Activated B cell treated with CpG ODN at 0.5 μM for 24 hours (primary cell): Measurements from ENCODE around the gene ZNF490. TPM values are rescaled to one million over a fixed set of nuclear protein-coding genes. Genes with fewer than 3 reads are reported as not detected.
"Not testable (repeated sequence)": the region's sequence is repeated elsewhere in the genome, so short reads cannot be mapped to it uniquely, and the experiment has no call there.

Source experiments
- ATAC-seq: fragments of 200-7000 bp; cut with Tn5 transposase; one replicate; pipeline ENCODE4 v1.10.0; 2021; ENCODE audit warnings: low read depth, mild to moderate bottlenecking, moderate library complexity
- CTCF ChIA-PET: fragments of 350-600 bp; sonication (Branson Sonifier 250); formaldehyde crosslinking; loops from one replicate; lab custom pipeline; 2021; ENCODE audit warnings: antibody characterized with exemption; lab: Charles Lee
- POLR2A ChIA-PET: fragments of 350-600 bp; sonication (Branson Sonifier 250); formaldehyde crosslinking; loops from one replicate; lab custom pipeline; 2021; ENCODE audit warnings: antibody characterized with exemption; lab: Charles Lee
- DNase-seq: peaks from one replicate; pipeline ENCODE4 v3.0.0; 2022
- H3K27ac Mint-ChIP-seq: one replicate; pipeline ENCODE4 v1.8.0; 2020; ENCODE audit warnings: mixed read lengths
- H3K27me3 Mint-ChIP-seq: one replicate; pipeline ENCODE4 v1.8.0; 2021; ENCODE audit warnings: mixed read lengths
- H3K36me3 Mint-ChIP-seq: one replicate; pipeline ENCODE4 v1.8.0; 2021; ENCODE audit warnings: low read depth, mixed read lengths
- H3K4me1 Mint-ChIP-seq: one replicate; pipeline ENCODE4 v1.8.0; 2021; ENCODE audit warnings: mixed read lengths
- H3K4me3 Mint-ChIP-seq: one replicate; pipeline ENCODE4 v1.8.0; 2020; ENCODE audit warnings: mild to moderate bottlenecking, mixed read lengths
- H3K9me3 Mint-ChIP-seq: one replicate; pipeline ENCODE4 v1.8.0; 2020; ENCODE audit warnings: mixed read lengths
- intact Hi-C: fragments of 100-400 bp; cut with micrococcal nuclease; formaldehyde crosslinking; loops from one replicate; pipeline ENCODE4 v1.15.1; 2024
- total RNA-seq: library from RNA; stranded (reverse); gene quantifications from 2 replicates; pipeline ENCODE4 v1.2.3, GENCODE V29; 2022
- TF ChIP-seq, protein P1 (sequence below): fragments of 200-600 bp; IDR thresholded peaks from one replicate; pipeline ENCODE4 v1.8.0; 2022; ENCODE audit warnings: antibody characterized with exemption, mild to moderate bottlenecking

ZNF490 gene
- total RNA-seq, 1 donor from 2014 or later = 15.6 TPM

DNA sequence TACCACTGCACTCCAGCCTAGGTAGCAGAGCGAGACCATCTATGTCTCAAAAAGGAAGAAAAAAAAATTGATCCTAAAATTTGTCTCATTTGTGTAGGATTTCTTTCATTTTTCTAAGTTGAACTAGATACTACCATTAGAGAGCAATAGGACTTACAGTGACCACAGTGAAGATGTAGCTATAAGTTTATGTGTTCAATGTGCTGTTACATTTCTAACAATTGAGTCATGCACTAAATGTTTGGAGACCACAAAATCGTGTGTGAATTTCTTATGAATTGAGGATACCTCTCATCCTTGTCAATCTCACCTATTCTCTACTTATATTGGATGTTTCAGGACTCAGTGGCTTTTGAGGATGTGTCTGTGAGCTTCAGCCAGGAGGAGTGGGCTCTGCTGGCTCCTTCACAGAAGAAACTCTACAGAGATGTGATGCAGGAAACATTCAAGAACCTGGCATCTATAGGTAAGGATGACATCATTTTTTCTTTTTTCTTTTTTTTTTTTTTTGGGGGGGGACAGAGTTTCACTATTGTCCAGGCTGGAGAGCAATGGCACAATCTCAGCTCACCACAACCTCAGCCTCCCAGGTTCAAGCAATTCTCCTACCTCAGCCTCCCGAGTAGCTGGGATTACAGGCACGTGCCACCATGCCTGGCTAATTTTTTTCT lies 12.9 kb upstream of the ZNF490 start:
- Mint-ChIP-seq H3K36me3 (peaks cover 48% of the 10 kb centered on the region), H3K4me1 (peaks cover 28% of the 10 kb centered on the region), H3K27ac (no peak overlapping the region), H3K9me3 (peaks cover 4% of the 10 kb centered on the region), H3K4me3 (no peak overlapping the region), H3K27me3 (no peaks in the 10 kb centered on the region)
- no peak for DNase-seq
- TF ChIP-seq, protein P1, sequence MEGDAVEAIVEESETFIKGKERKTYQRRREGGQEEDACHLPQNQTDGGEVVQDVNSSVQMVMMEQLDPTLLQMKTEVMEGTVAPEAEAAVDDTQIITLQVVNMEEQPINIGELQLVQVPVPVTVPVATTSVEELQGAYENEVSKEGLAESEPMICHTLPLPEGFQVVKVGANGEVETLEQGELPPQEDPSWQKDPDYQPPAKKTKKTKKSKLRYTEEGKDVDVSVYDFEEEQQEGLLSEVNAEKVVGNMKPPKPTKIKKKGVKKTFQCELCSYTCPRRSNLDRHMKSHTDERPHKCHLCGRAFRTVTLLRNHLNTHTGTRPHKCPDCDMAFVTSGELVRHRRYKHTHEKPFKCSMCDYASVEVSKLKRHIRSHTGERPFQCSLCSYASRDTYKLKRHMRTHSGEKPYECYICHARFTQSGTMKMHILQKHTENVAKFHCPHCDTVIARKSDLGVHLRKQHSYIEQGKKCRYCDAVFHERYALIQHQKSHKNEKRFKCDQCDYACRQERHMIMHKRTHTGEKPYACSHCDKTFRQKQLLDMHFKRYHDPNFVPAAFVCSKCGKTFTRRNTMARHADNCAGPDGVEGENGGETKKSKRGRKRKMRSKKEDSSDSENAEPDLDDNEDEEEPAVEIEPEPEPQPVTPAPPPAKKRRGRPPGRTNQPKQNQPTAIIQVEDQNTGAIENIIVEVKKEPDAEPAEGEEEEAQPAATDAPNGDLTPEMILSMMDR = no peak
- intact Hi-C loops = no loop called here
- no peak for ATAC-seq
- ChIA-PET POLR2A (interaction anchor here (0.7 to 1.5 kb wide), 6 partner anchors 10 to 69 kb away, joined by 4 to 11 read pairs (median 6); partner anchors contain the start of genes MAN2B1, ZNF490 and ZNF791), CTCF (interaction anchor here (1.2 kb wide), 1 partner anchor 16 kb away, joined by 3 read pairs; no protein-coding TSS in a partner anchor)

DNA sequence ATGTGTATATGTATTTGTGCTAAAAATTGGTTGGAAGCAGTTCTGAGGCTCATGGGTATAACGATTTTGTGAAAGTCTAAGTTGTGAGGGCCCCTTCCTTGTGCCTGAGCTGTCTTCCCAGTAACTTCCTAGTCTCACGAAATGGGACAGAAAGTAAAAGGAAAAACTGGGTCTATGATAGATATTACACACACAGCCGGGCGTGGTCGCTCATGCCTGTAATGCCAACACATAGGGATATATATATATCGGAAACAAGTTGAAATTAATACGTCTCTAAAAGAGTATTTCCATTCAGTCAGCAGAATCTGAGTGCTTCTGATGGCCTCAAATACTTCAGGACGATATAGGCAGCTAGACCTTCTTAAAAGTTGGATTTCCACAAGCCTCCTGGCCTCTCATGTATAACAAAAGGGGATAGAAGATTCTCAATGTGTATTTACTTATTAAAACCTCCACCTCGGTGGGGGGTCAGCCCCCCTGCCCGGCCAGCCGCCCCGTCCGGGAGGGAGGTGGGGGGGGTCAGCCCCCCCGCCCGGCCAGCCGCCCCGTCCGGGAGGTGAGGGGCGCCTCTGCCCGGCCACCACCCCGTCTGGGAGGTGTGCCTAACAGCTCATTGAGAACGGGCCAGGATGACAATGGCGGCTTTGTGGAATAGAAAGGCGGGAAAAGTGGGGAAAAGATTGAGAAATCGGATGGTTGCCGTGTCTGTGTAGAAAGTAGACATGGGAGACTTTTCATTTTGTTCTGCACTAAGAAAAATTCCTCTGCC lies 10.8 kb upstream of the ZNF490 start:
- H3K27me3 Mint-ChIP-seq, H3K27ac Mint-ChIP-seq, intact Hi-C loops, ATAC-seq, H3K4me3 Mint-ChIP-seq, H3K9me3 Mint-ChIP-seq, DNase-seq, CTCF ChIA-PET: not testable (repeated sequence)
- Mint-ChIP-seq H3K36me3 (peaks cover 34% of the 10 kb centered on the region), H3K4me1 (peaks cover 46% of the 10 kb centered on the region)
- POLR2A ChIA-PET = interaction anchor here (0.5 kb wide), 1 partner anchor 16 kb away, joined by 18 read pairs; no protein-coding TSS in a partner anchor

DNA sequence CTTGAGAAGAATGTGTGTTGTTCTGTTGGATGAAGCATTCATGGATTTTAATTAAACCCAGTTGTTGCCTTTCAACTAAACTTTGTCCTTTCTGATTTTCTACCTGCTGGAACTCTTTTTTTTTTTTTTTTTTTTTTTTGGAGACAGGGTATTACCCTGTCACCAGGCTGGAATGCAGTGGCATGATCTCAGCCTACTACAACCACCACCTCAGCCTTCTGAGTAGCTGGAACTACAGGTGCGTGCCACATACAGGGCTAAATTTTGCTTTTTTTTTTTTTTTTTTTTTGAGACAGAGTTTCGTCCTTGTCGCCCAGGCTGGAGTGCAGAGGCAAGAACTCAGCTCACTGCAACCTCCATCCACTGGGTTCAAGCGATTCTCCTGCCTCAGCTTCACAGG lies 7.0 kb upstream of the ZNF490 start:
- TF ChIP-seq, protein P1 = no peak
- Mint-ChIP-seq H3K4me1 (peaks cover 73% of the 10 kb centered on the region), H3K27ac (peak overlapping the region; percentile 12), H3K36me3 (peaks cover 29% of the 10 kb centered on the region), H3K4me3 (no peak overlapping the region), H3K27me3 (no peaks in the 10 kb centered on the region), H3K9me3 (no peaks in the 10 kb centered on the region)
- intact Hi-C loops = no loop called here
- CTCF ChIA-PET = interaction anchor here (1.3 kb wide), 1 partner anchor 10 kb away, joined by 3 read pairs; no protein-coding TSS in a partner anchor
- POLR2A ChIA-PET = interaction anchor here (0.6 to 0.7 kb wide), 3 partner anchors 26 to 253 kb away, joined by 3 to 5 read pairs (median 4); no protein-coding TSS in a partner anchor
- ATAC-seq (no peak), DNase-seq (no peak)

DNA sequence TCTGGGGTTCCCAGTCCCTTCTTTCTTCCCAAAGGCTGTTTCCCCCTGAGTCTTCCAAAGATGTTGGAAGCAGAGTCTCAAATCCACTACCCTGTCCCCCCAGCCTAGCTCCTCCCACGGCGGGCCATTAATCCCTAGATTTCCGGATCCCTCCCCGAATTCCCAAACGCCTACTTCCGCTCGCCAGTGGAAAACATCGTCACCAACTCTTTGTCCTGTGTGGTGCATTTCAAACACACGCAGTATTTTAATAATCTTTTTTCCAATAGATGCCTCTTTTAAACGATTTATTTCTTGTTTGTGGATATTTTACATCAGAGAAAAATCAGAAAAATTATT lies 717 bp upstream of the ZNF490 start:
- peak overlapping the region; percentile 100 for H3K4me3 Mint-ChIP-seq
- peaks cover 71% of the 10 kb centered on the region for H3K4me1 Mint-ChIP-seq
- TF ChIP-seq, protein P1 = no peak
- ChIA-PET CTCF (interaction anchor here (1.4 to 1.5 kb wide), 2 partner anchors 28 to 66 kb away, joined by 4 to 5 read pairs; no protein-coding TSS in a partner anchor), POLR2A (interaction anchor here (0.6 to 4.7 kb wide), 17 partner anchors 9 to 1039 kb away, joined by 3 to 74 read pairs (median 4); partner anchors contain the start of genes DHPS, JUNB, MAN2B1 and WDR83)
- peak overlapping the region; percentile 100 for H3K27ac Mint-ChIP-seq
- no peaks in the 10 kb centered on the region for H3K27me3 Mint-ChIP-seq
- peak; percentile 0 for ATAC-seq
- no peak for DNase-seq
- peaks cover 34% of the 10 kb centered on the region for H3K36me3 Mint-ChIP-seq
- H3K9me3 Mint-ChIP-seq = no peaks in the 10 kb centered on the region
- intact Hi-C loops = loop anchor here (5.0 kb wide), 3 partner anchors 111 to 874 kb away; partner anchors contain the start of genes JUNB, TNPO2 and ZNF823

DNA sequence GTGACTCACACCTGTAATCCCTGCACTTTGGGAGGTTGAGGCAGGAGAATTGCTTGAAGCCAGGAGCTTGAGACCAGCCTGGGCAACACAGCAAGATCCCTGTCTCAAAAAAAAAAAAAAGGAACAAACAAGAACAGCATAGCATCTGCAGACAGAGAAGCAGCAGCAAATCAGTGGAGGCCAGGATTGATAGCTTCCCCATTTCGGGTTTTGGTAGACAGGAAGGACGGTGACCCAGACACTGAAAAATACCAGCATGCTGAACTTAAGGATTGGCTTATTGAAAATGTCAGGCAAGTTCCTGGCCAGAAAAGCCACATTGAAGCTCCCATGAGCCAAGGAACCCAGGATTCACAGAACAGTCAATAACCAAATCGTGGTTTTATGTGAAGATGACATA lies 3.0 kb downstream of the ZNF490 start:
- ChIA-PET POLR2A (interaction anchor here (0.7 kb wide), 1 partner anchor 1304 kb away, joined by 3 read pairs; no protein-coding TSS in a partner anchor), CTCF (interaction anchor here (0.9 kb wide), 1 partner anchor 10 kb away, joined by 3 read pairs; no protein-coding TSS in a partner anchor)
- DNase-seq = no peak
- H3K27ac Mint-ChIP-seq = peak overlapping the region; percentile 41
- ATAC-seq = no peak
- H3K27me3 Mint-ChIP-seq = no peaks in the 10 kb centered on the region
- H3K9me3 Mint-ChIP-seq = no peaks in the 10 kb centered on the region
- peaks cover 29% of the 10 kb centered on the region for H3K36me3 Mint-ChIP-seq
- H3K4me1 Mint-ChIP-seq = peaks cover 50% of the 10 kb centered on the region
- TF ChIP-seq, protein P1 = no peak
- no peak overlapping the region for H3K4me3 Mint-ChIP-seq
- intact Hi-C loops = no loop called here
